GM12878 (cell line): Measurements from ENCODE around the gene CCIN. TPM values are rescaled to one million over a fixed set of nuclear protein-coding genes. Genes with fewer than 3 reads are reported as not detected.

Source experiments
- ATAC-seq: fragments of 200-7000 bp; cut with Tn5 transposase; 3 replicates; pipeline ENCODE4 v1.9.1; 2020; ENCODE audit warnings: mild to moderate bottlenecking, moderate library complexity
- BruUV-seq: library from RNA; stranded (reverse); fragments of 400-500 nt; replicated peaks from 2 replicates; lab custom pipeline; 2021; lab: Mats Ljungman, UMichigan
- CTCF ChIA-PET: fragments of 300-600 bp; sonication (Branson Sonifier 250); formaldehyde crosslinking; extraction: SDS; loops from one replicate; lab custom pipeline; 2021; ENCODE audit warnings: inconsistent platforms; lab: Yijun Ruan, JAX
- POLR2A ChIA-PET: fragments of 350-600 bp; formaldehyde crosslinking; extraction: SDS; loops from one replicate; lab custom pipeline; 2021; ENCODE audit warnings: inconsistent platforms; lab: Charles Lee
- RAD21 ChIA-PET: fragments of 300-600 bp; sonication (Branson Sonifier 250); formaldehyde crosslinking; loops from one replicate; lab custom pipeline; 2023; ENCODE audit warnings: antibody characterized with exemption; ENCODE audit not compliant: unreplicated experiment; lab: Charles Lee
- SMC1A ChIA-PET: fragments of 300-600 bp; sonication (Branson Sonifier 250); formaldehyde crosslinking; loops from one replicate; lab custom pipeline; 2023; ENCODE audit not compliant: unreplicated experiment, uncharacterized antibody; lab: Charles Lee
- DNase-seq: peaks from one replicate; pipeline ENCODE4 v3.0.0-alpha.2; 2011; ENCODE audit warnings: low read depth, low spot score
- FAIRE-seq: peaks from 3 replicates; lab custom pipeline; 2011; peaks lifted over from hg19 to GRCh38; lab: Jason Lieb, UNC
- H2AFZ ChIP-seq: 2 replicates; pipeline ENCODE4 v1.6.0; 2011; ENCODE audit warnings: low read depth, low read length, control low read depth; ENCODE audit not compliant: control insufficient read depth
- H3K27ac ChIP-seq: 2 replicates; pipeline ENCODE4 v1.5.1; 2011; ENCODE audit warnings: control low read depth; ENCODE audit not compliant: control insufficient read depth, insufficient read depth
- H3K27me3 ChIP-seq, 2 experiments: replicated peaks in 1 of 2; 2 replicates each; pipeline versions ENCODE4 v1.6.0 to v1.6.1; 2011; ENCODE audit warnings: low read length in 1 of 2; ENCODE audit not compliant: control insufficient read depth in 2 of 2, insufficient read depth in 2 of 2
- H3K36me3 ChIP-seq, 2 experiments: 2 replicates each; pipeline ENCODE4 v1.5.1; 2011; ENCODE audit warnings: low read length in 1 of 2; ENCODE audit not compliant: control insufficient read depth in 2 of 2, insufficient read depth in 2 of 2
- H3K4me1 ChIP-seq: 2 replicates; pipeline ENCODE4 v1.6.1; 2011; ENCODE audit warnings: mild to moderate bottlenecking, low read length, moderate library complexity, mixed read lengths; ENCODE audit not compliant: control insufficient read depth, insufficient read depth
- H3K4me2 ChIP-seq: 2 replicates; pipeline ENCODE4 v1.6.0; 2011; ENCODE audit warnings: control low read depth; ENCODE audit not compliant: control insufficient read depth, insufficient read depth
- H3K4me3 ChIP-seq: fragments of 200-600 bp; sonication (generic); 2 replicates; pipeline ENCODE4 v1.5.1; 2016
- H3K79me2 ChIP-seq: 2 replicates; pipeline ENCODE4 v1.6.0; 2011; ENCODE audit warnings: low read length; ENCODE audit not compliant: control insufficient read depth, insufficient read depth
- H3K9ac ChIP-seq: 2 replicates; pipeline ENCODE4 v1.8.0; 2011; ENCODE audit warnings: low read length, control low read depth, mixed read lengths; ENCODE audit not compliant: control insufficient read depth, insufficient read depth
- H3K9me3 ChIP-seq: replicated peaks from 3 replicates; pipeline ENCODE4 v1.5.1; 2011; ENCODE audit warnings: mild to moderate bottlenecking, low read length; ENCODE audit not compliant: control insufficient read depth, insufficient read depth
- H4K20me1 ChIP-seq: 2 replicates; pipeline ENCODE4 v1.6.0; 2011; ENCODE audit not compliant: control insufficient read depth, insufficient read depth
- ASH2L ChIP-seq: fragments of 300-600, 200-600 bp; sonication (generic); IDR thresholded peaks from 2 replicates; pipeline ENCODE4 v1.6.1; 2017; ENCODE audit warnings: low read depth, mild to moderate bottlenecking, borderline replicate concordance
- CHD1 ChIP-seq: IDR thresholded peaks from 2 replicates; pipeline ENCODE4 v1.6.1; 2012; ENCODE audit warnings: low read depth, low read length, improper control_type of control experiment
- EP300 ChIP-seq, 2 experiments: fragments of 150-350 bp in 1 of 2; IDR thresholded peaks; 2 replicates each; pipeline ENCODE4 v1.6.1; 2011 to 2012; ENCODE audit warnings: low read depth in 2 of 2, low read length in 2 of 2, borderline replicate concordance in 1 of 2, improper control_type of control experiment in 1 of 2, inconsistent platforms in 1 of 2; ENCODE audit not compliant: control insufficient read depth in 1 of 2
- LARP7 ChIP-seq: fragments of 450-650 bp; IDR thresholded peaks from 2 replicates; pipeline ENCODE4 v1.6.1; 2017; ENCODE audit warnings: mild to moderate bottlenecking
- MEF2B ChIP-seq: fragments of 450-650 bp; IDR thresholded peaks from 2 replicates; pipeline ENCODE4 v1.6.1; 2018; ENCODE audit warnings: mild to moderate bottlenecking, moderate library complexity; ENCODE audit not compliant: partially characterized antibody, poor library complexity, severe bottlenecking
- MYB ChIP-seq: fragments of 150-350 bp; IDR thresholded peaks from 2 replicates; pipeline ENCODE4 v1.6.1; 2014; ENCODE audit warnings: mild to moderate bottlenecking, low read depth, low read length, borderline replicate concordance
- NR2C2 ChIP-seq: IDR thresholded peaks from 2 replicates; pipeline ENCODE4 v1.6.1; 2011; ENCODE audit warnings: borderline replicate concordance, low read depth; ENCODE audit not compliant: control insufficient read depth, insufficient read length
- RBBP5 ChIP-seq: fragments of 200-600 bp; sonication (generic); conservative IDR thresholded peaks from 2 replicates; pipeline ENCODE4 v1.6.1; 2016
- RELA ChIP-seq: fragments of 450-650 bp; IDR thresholded peaks from 2 replicates; pipeline ENCODE4 v1.8.0; 2014; ENCODE audit warnings: borderline replicate concordance; ENCODE audit not compliant: partially characterized antibody
- RELB ChIP-seq: fragments of 450-650 bp; IDR thresholded peaks from 2 replicates; pipeline ENCODE4 v1.6.1; 2017; ENCODE audit warnings: low read depth, mild to moderate bottlenecking, moderate library complexity
- RFX5 ChIP-seq: IDR thresholded peaks from 2 replicates; pipeline ENCODE4 v1.6.1; 2011; ENCODE audit warnings: low read depth, low read length, improper control_type of control experiment
- TARDBP ChIP-seq: IDR thresholded peaks from 2 replicates; pipeline ENCODE4 v1.6.1; 2016; ENCODE audit warnings: borderline replicate concordance
- ZBED1 ChIP-seq: IDR thresholded peaks from 2 replicates; pipeline ENCODE4 v1.6.1; 2016; ENCODE audit warnings: borderline replicate concordance
- WGBS: methylation state at CpG from one replicate; pipeline ENCODE4 v1.1.6; 2016; ENCODE audit warnings: low lambda C conversion rate; ENCODE audit not compliant: insufficient replicate concordance, insufficient coverage; ENCODE audit errors: missing lambda C conversion rate; 5-methylcytosine and 5-hydroxymethylcytosine counted together
- in situ Hi-C: fragments of 300-500 bp; cut with MboI; formaldehyde crosslinking; loops from 9 replicates; pipeline ENCODE4 v1.14.3; 2018; ENCODE audit warnings: mixed read lengths
- intact Hi-C: fragments of 100-400 bp; cut with micrococcal nuclease; formaldehyde crosslinking; loops from one replicate; pipeline ENCODE4 v1.14.2; 2022; ENCODE audit not compliant: unreplicated experiment
- polyA plus RNA-seq, 11 experiments: library from polyadenylated mRNA; depleted of rRNA in 4 of 11; unstranded in 6 of 11; stranded (reverse) in 5 of 11; fragments of >200 nt; fragmentation: Nextera tagmentation in 4 of 11; fragmentation: Illumina TruSeq in 1 of 11; extraction: Ambion mirVana in 4 of 11; extraction: Trizol in 1 of 11; gene quantifications; 1 replicate in 1 of 11; 2 replicates in 10 of 11; pipeline versions ENCODE4 v1.2.1 to v1.2.3, GENCODE V29; 2011 to 2016; ENCODE audit warnings: inconsistent platforms in 2 of 11, missing spikeins in 2 of 11, low read depth in 1 of 11
- total RNA-seq, 4 experiments: library from RNA; depleted of rRNA in 3 of 4; stranded (reverse); fragments of >200 nt in 3 of 4; fragmentation: Illumina TruSeq in 1 of 4; extraction: Trizol in 1 of 4; gene quantifications; 2 replicates each; pipeline versions ENCODE4 v1.2.1 to v1.2.3, GENCODE V29; 2013 to 2021
- TF ChIP-seq, protein P1 (sequence below): fragments of 450-650 bp; IDR thresholded peaks from 2 replicates; pipeline ENCODE4 v1.6.1; 2017; ENCODE audit warnings: mild to moderate bottlenecking, moderate library complexity

CCIN gene
- total and polyA plus RNA-seq, 10 of the 15 experiments (the other 5 are each of a cell fraction or from before 2014, with no cell fraction given) = not detected

GRCh38 chr9:36141288-36141687 is 27.9 kb upstream of the CCIN start (continued):
- TF ChIP-seq RELB (no peak), LARP7 (no peak)
- TF ChIP-seq, all 136 proteins: peak for 0

DNA sequence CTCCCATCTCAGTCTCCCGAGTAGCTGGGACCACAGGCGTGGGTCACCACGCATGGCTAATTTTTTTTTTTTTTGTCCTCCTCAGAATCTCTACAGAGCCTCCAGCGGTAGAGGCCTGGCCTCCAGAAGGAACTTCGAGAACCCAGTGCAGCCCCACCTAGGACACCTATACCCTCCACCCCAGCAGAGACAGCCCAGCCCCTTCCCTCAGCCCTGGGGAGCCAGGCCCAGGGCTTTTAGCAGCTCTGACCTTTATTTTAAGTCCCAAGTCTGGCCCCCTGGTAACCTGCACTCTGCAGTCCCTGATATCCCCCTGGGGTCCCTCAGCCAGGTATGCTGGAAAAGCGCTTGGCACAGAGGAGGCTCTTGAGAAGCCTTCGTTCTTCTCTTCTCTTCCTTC is 27.4 kb upstream of the CCIN start:
- 91% methylated on average over 7 of the region's 7 CpGs for WGBS
- DNase-seq = no peak
- H3K36me3 ChIP-seq = no peaks in the 10 kb centered on the region
- H3K9ac ChIP-seq = no peak overlapping the region
- no peak overlapping the region for H2AFZ ChIP-seq
- H3K9me3 ChIP-seq = peaks cover 4% of the 10 kb centered on the region; the same call in 1 of the 3 replicates
- no peak overlapping the region for H3K4me2 ChIP-seq
- FAIRE-seq = no peak
- no peak for TF ChIP-seq RELA
- no peak for TF ChIP-seq NR2C2
- no peak for TF ChIP-seq MYB
- no peak for TF ChIP-seq TARDBP
- no peak for TF ChIP-seq ASH2L
- no peak for TF ChIP-seq RFX5
- TF ChIP-seq CHD1 = no peak
- TF ChIP-seq ZBED1 = no peak
- TF ChIP-seq MEF2B = no peak
- no peak for TF ChIP-seq EP300 (IDR thresholded peaks at IDR 0.05; ENCODE audit: borderline replicate concordance in 1 of 2, control insufficient read depth in 1 of 2, low read depth in 2 of 2, low read length in 2 of 2)
- no peak for TF ChIP-seq RBBP5
- TF ChIP-seq, protein P1, sequence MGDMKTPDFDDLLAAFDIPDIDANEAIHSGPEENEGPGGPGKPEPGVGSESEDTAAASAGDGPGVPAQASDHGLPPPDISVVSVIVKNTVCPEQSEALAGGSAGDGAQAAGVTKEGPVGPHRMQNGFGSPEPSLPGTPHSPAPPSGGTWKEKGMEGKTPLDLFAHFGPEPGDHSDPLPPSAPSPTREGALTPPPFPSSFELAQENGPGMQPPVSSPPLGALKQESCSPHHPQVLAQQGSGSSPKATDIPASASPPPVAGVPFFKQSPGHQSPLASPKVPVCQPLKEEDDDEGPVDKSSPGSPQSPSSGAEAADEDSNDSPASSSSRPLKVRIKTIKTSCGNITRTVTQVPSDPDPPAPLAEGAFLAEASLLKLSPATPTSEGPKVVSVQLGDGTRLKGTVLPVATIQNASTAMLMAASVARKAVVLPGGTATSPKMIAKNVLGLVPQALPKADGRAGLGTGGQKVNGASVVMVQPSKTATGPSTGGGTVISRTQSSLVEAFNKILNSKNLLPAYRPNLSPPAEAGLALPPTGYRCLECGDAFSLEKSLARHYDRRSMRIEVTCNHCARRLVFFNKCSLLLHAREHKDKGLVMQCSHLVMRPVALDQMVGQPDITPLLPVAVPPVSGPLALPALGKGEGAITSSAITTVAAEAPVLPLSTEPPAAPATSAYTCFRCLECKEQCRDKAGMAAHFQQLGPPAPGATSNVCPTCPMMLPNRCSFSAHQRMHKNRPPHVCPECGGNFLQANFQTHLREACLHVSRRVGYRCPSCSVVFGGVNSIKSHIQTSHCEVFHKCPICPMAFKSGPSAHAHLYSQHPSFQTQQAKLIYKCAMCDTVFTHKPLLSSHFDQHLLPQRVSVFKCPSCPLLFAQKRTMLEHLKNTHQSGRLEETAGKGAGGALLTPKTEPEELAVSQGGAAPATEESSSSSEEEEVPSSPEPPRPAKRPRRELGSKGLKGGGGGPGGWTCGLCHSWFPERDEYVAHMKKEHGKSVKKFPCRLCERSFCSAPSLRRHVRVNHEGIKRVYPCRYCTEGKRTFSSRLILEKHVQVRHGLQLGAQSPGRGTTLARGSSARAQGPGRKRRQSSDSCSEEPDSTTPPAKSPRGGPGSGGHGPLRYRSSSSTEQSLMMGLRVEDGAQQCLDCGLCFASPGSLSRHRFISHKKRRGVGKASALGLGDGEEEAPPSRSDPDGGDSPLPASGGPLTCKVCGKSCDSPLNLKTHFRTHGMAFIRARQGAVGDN = no peak
- RAD21 ChIA-PET = interaction anchor here (0.6 to 1.1 kb wide), 2 partner anchors 11 to 25 kb away, joined by 3 read pairs; no protein-coding TSS in a partner anchor
- in situ Hi-C loops = no loop called here
- H3K4me1 ChIP-seq = peaks cover 45% of the 10 kb centered on the region
- intact Hi-C loops = no loop called here
- SMC1A ChIA-PET = interaction anchor here (1.0 kb wide), 1 partner anchor 40 kb away, joined by 3 read pairs; no protein-coding TSS in a partner anchor
- ATAC-seq = no peak
- no peaks in the 10 kb centered on the region for H4K20me1 ChIP-seq
- POLR2A ChIA-PET = no interaction called here
- H3K4me3 ChIP-seq = no peak overlapping the region
- no TSS peak for BruUV-seq
- peaks cover 7 to 8% of the 10 kb centered on the region in 2 experiments; a peak in 3 of 4 replicates for H3K27me3 ChIP-seq
- CTCF ChIA-PET = interaction anchor here (2.3 kb wide), 1 partner anchor 22 kb away, joined by 7 read pairs; no protein-coding TSS in a partner anchor
- no peak overlapping the region for H3K27ac ChIP-seq
- no peaks in the 10 kb centered on the region for H3K79me2 ChIP-seq
